SH-SY5Y (cell line): Measurements from ENCODE around the gene SEPHS2.

ENCODE experiments used
- GATA2 ChIP-seq: IDR thresholded peaks from 2 replicates; pipeline ENCODE4 v1.6.1; 2011; ENCODE audit warnings: mild to moderate bottlenecking, low read depth, low read length
- GATA3 ChIP-seq: IDR thresholded peaks from 2 replicates; pipeline ENCODE4 v1.6.1; 2011; ENCODE audit warnings: low read depth, mild to moderate bottlenecking, low read length, moderate library complexity

GRCh38 chr16:30493941-30494488 is 48.3 kb upstream of the SEPHS2 start:
- TF ChIP-seq GATA2, result no peak
- TF ChIP-seq GATA3, result no peak
